Panc1 (cell line): ENCODE results near the gene ATCAY.

Source experiments
- CTCF ChIP-seq: fragments of 450-650 bp; IDR thresholded peaks from 2 replicates; pipeline ENCODE4 v1.5.1; 2017; ENCODE audit warnings: mild to moderate bottlenecking
- POLR2AphosphoS5 ChIP-seq: IDR thresholded peaks from 2 replicates; pipeline ENCODE4 v1.6.1; 2012; ENCODE audit warnings: mild to moderate bottlenecking, low read depth, low read length, moderate library complexity

- TF ChIP-seq CTCF: no peak
- TF ChIP-seq POLR2AphosphoS5: no peak
Observed at GRCh38 chr19:3945838-3946237, 65.4 kb downstream of the ATCAY start.
